HL-60 (cell line): ENCODE measurements around the gene HS1BP3.

Experiments used
- DNase-seq, 2 experiments: peaks; one replicate each; pipeline ENCODE4 v3.0.0-alpha.2; 2010 to 2020; ENCODE audit warnings: low read depth in 1 of 2, low spot score in 1 of 2
- H3K27ac ChIP-seq: fragments of 250-450 bp; sonication (Bioruptor Pico); replicated peaks from 2 replicates; pipeline ENCODE4 v1.5.1; 2020; ENCODE audit warnings: mild to moderate bottlenecking, moderate library complexity
- H3K27me3 ChIP-seq: fragments of 250-450 bp; sonication (Bioruptor Pico); 2 replicates; pipeline ENCODE4 v1.5.1; 2021; ENCODE audit warnings: mild to moderate bottlenecking, moderate library complexity; ENCODE audit not compliant: insufficient read depth, poor library complexity, severe bottlenecking
- H3K4me3 ChIP-seq: replicated peaks from 2 replicates; pipeline ENCODE4 v1.5.1; 2011; ENCODE audit warnings: mild to moderate bottlenecking, control low read depth, low read length; ENCODE audit not compliant: insufficient read depth
- GABPA ChIP-seq: IDR thresholded peaks from 2 replicates; pipeline ENCODE4 v1.6.1; 2012; ENCODE audit warnings: low read depth
- POLR2AphosphoS5 ChIP-seq: IDR thresholded peaks from 2 replicates; pipeline ENCODE4 v1.6.1; 2012; ENCODE audit warnings: low read depth
- SPI1 ChIP-seq: IDR thresholded peaks from 2 replicates; pipeline ENCODE4 v1.6.1; 2012; ENCODE audit warnings: low read depth, mild to moderate bottlenecking, borderline replicate concordance
- TF ChIP-seq, protein P1 (sequence below): IDR thresholded peaks from one replicate; pipeline ENCODE4 v1.5.1; 2011; ENCODE audit warnings: low read length, control low read depth, inconsistent platforms; ENCODE audit not compliant: insufficient read depth
- TF ChIP-seq, protein P2 (sequence below): IDR thresholded peaks from 2 replicates; pipeline ENCODE4 v1.6.1; 2012; ENCODE audit warnings: low read depth; ENCODE audit not compliant: insufficient replicate concordance

HS1BP3 gene

GRCh38 chr2:20574930-20575329, 76.0 kb downstream of the HS1BP3 start:
- DNase-seq, result no peak
- Histone ChIP-seq H3K27me3 (no peaks in the 10 kb centered on the region), H3K27ac (no peak overlapping the region), H3K4me3 (no peak overlapping the region)
- TF ChIP-seq, protein P1, sequence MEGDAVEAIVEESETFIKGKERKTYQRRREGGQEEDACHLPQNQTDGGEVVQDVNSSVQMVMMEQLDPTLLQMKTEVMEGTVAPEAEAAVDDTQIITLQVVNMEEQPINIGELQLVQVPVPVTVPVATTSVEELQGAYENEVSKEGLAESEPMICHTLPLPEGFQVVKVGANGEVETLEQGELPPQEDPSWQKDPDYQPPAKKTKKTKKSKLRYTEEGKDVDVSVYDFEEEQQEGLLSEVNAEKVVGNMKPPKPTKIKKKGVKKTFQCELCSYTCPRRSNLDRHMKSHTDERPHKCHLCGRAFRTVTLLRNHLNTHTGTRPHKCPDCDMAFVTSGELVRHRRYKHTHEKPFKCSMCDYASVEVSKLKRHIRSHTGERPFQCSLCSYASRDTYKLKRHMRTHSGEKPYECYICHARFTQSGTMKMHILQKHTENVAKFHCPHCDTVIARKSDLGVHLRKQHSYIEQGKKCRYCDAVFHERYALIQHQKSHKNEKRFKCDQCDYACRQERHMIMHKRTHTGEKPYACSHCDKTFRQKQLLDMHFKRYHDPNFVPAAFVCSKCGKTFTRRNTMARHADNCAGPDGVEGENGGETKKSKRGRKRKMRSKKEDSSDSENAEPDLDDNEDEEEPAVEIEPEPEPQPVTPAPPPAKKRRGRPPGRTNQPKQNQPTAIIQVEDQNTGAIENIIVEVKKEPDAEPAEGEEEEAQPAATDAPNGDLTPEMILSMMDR, result no peak
- TF ChIP-seq, protein P2, sequence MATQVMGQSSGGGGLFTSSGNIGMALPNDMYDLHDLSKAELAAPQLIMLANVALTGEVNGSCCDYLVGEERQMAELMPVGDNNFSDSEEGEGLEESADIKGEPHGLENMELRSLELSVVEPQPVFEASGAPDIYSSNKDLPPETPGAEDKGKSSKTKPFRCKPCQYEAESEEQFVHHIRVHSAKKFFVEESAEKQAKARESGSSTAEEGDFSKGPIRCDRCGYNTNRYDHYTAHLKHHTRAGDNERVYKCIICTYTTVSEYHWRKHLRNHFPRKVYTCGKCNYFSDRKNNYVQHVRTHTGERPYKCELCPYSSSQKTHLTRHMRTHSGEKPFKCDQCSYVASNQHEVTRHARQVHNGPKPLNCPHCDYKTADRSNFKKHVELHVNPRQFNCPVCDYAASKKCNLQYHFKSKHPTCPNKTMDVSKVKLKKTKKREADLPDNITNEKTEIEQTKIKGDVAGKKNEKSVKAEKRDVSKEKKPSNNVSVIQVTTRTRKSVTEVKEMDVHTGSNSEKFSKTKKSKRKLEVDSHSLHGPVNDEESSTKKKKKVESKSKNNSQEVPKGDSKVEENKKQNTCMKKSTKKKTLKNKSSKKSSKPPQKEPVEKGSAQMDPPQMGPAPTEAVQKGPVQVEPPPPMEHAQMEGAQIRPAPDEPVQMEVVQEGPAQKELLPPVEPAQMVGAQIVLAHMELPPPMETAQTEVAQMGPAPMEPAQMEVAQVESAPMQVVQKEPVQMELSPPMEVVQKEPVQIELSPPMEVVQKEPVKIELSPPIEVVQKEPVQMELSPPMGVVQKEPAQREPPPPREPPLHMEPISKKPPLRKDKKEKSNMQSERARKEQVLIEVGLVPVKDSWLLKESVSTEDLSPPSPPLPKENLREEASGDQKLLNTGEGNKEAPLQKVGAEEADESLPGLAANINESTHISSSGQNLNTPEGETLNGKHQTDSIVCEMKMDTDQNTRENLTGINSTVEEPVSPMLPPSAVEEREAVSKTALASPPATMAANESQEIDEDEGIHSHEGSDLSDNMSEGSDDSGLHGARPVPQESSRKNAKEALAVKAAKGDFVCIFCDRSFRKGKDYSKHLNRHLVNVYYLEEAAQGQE, result no peak
- TF ChIP-seq POLR2AphosphoS5, result no peak

GRCh38 chr2:20574423-20574911, 76.4 kb downstream of the HS1BP3 start:
- H3K27me3 ChIP-seq, result no peaks in the 10 kb centered on the region
- DNase-seq, result no peak
- TF ChIP-seq, protein P1, result no peak
- no peak for TF ChIP-seq GABPA
- no peak overlapping the region for H3K27ac ChIP-seq
- no peak overlapping the region for H3K4me3 ChIP-seq

- DNase-seq, result no peak
- Histone ChIP-seq H3K27ac (no peak overlapping the region), H3K4me3 (no peak overlapping the region), H3K27me3 (no peaks in the 10 kb centered on the region)
- TF ChIP-seq SPI1, result no peak
- TF ChIP-seq, protein P2, result no peak
- TF ChIP-seq GABPA, result no peak
- TF ChIP-seq POLR2AphosphoS5, result no peak
- TF ChIP-seq, protein P1, result no peak
Measured at GRCh38 chr2:20573620-20574422, 77.1 kb downstream of the HS1BP3 start.

- no peak overlapping the region for H3K27ac ChIP-seq
- no peaks in the 10 kb centered on the region for H3K27me3 ChIP-seq
- no peak overlapping the region for H3K4me3 ChIP-seq
- TF ChIP-seq, protein P2, result no peak
- TF ChIP-seq GABPA (no peak), POLR2AphosphoS5 (no peak), SPI1 (no peak)
- TF ChIP-seq, protein P1, result no peak
- DNase-seq, result no peak
Measured at GRCh38 chr2:20572221-20572620, 78.7 kb downstream of the HS1BP3 start.
